Measurements from ENCODE around the gene PTPRG.

Gene PTPRG

DNA sequence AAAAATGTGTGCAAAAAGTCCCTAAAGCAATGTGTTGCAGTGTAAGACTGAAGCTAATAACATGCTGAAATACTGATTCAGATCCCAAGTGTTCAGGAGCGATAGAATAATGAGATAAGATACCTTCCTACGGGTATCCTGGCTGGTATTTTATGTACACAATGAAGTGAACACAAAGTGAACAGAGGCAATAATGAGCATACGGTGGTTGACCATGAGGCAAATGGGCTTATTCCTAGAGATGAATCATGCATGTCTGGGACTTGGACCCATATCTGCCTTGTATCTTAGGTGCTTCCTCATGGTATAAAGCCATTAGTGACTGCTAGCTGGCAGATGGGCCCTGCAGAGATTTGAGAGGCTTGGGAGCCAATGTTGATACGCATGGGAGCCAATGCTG is 21.5 kb downstream of the PTPRG start:
- no peak overlapping the region for H3K4me3 ChIP-seq (ENCODE audit: low read depth, low read length)
- TF ChIP-seq, protein P1, sequence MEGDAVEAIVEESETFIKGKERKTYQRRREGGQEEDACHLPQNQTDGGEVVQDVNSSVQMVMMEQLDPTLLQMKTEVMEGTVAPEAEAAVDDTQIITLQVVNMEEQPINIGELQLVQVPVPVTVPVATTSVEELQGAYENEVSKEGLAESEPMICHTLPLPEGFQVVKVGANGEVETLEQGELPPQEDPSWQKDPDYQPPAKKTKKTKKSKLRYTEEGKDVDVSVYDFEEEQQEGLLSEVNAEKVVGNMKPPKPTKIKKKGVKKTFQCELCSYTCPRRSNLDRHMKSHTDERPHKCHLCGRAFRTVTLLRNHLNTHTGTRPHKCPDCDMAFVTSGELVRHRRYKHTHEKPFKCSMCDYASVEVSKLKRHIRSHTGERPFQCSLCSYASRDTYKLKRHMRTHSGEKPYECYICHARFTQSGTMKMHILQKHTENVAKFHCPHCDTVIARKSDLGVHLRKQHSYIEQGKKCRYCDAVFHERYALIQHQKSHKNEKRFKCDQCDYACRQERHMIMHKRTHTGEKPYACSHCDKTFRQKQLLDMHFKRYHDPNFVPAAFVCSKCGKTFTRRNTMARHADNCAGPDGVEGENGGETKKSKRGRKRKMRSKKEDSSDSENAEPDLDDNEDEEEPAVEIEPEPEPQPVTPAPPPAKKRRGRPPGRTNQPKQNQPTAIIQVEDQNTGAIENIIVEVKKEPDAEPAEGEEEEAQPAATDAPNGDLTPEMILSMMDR (IDR thresholded peaks at IDR 0.05; ENCODE audit: insufficient read depth, low read depth, low read length, missing control alignments), result no peak
- no peak for DNase-seq (ENCODE audit: low read depth)

DNA sequence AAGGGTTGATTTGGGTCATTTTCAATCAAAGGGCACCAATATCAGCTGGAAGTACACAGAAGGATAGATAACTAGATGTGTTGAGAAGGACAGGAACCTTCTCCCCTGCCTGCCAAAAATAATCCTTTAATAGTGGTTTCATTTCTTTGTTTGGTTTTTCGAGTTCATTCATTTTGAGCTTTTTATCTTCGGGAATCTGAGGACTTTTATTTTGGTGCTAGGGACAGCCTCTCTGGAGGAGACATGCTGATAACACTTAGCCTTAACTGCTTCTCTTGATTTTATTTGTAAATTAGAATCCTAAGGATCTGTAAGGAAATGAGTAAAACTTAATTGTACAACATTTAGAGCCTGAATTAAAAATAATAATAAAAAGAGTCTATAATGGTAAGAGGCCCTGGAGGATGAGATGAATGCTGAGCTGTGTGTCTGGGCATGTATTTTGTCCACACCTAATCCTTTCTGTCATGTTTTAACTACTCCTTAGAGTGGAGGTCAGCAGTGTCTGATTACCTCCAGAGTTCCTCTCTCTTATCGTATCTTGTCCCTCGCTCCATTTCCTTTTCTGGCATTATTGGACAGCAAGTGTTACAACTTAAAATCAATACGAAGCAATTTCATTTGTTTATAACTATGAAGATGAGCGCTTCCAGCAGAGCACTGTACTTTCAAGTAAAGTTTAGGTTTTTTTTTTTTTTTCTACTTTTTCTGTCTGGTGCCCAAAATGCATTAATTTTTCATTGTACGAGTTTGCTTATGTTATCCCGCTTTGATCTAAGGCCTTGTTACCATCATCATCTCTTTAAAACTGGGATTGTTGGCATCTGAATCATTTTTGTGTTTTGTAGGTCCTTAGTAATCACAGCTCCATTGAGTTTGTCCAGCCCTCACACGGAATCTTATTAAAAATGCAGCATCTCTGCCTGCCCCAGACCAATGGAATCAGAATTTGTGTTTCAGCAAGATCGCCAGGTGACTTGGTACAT is 22.8 kb downstream of the PTPRG start:
- TF ChIP-seq, protein P1 (IDR thresholded peaks at IDR 0.05; ENCODE audit: insufficient read depth, low read depth, low read length, missing control alignments), result no peak
- no peak overlapping the region for H3K4me3 ChIP-seq (ENCODE audit: low read depth, low read length)
- no peak for DNase-seq (ENCODE audit: low read depth)

DNA sequence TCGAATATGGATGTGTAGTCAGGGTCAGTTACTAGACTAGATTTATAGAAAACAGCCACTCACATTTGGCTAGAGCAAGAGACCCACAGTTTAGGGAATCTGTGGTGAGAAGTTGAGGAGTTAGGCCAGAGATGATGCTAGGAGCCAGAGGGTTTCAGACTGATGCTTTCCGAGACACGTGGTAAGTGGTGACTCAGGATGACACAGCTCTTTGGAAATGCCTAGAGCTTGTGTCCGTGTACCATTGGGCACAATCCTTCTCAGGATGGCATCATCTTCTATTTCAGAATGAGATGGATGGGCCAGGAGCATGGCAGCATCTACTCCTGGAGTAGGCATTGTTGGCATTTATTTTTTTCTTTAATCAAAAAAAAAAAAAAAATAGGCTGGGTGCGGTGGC is 28.5 kb downstream of the PTPRG start:
- TF ChIP-seq, protein P1 (IDR thresholded peaks at IDR 0.05; ENCODE audit: insufficient read depth, low read depth, low read length, missing control alignments), result no peak
- no peak for DNase-seq (ENCODE audit: low read depth)
- H3K4me3 ChIP-seq (ENCODE audit: low read depth, low read length), result no peak overlapping the region

DNA sequence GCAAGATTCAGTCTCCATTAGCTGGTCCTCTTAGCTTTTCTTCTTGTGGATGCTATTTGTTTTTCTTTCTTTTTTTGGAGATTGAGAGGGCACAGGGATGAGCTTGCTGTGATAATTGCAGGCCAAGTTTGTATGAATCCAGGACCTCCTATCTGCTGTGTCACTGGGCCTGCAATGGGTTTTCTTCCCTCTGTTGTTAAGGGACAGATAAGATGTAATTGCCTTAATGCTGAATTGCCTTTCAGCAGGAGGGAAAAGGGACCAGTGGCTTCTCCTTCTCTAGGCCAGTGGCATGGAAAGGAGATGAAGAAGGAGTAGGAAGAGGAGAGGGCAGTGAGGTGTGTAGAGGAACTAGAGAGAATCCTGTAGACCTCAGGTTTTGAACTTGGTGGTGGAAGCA is 29.9 kb downstream of the PTPRG start:
- DNase-seq (ENCODE audit: low read depth), result no peak
- TF ChIP-seq, protein P1 (IDR thresholded peaks at IDR 0.05; ENCODE audit: insufficient read depth, low read depth, low read length, missing control alignments), result no peak
- H3K4me3 ChIP-seq (ENCODE audit: low read depth, low read length), result no peak overlapping the region

DNA sequence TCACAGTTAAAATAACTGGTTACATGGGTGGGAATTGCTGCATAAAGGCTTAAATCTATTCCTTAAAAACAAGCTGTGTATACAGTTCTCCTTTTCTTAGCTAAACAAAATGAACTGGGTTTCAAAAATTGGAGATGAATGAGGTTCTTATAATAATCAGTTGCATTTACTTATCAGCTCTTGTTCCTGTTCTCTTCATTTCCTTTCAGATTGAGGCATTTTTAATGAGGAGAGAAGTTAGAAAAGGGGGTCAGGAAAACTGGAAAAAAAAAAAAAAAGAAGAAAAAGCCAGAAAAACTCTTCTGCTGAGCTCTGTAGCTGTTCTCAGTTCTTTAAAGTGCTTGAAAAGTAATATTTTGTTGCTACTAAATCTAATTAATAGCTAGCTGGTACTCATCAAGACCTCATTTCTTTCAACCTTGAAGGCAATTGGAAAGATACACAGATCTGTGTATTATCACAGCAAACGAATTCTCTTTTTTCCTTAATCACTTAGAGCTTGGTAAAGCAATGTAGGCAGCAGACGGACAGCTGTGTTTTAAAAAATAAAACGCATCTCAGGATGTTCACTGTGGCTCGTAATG is 32.2 kb downstream of the PTPRG start:
- no peak overlapping the region for H3K4me3 ChIP-seq (ENCODE audit: low read depth, low read length)
- TF ChIP-seq, protein P1 (IDR thresholded peaks at IDR 0.05; ENCODE audit: insufficient read depth, low read depth, low read length, missing control alignments), result no peak
- no peak for DNase-seq (ENCODE audit: low read depth)

DNA sequence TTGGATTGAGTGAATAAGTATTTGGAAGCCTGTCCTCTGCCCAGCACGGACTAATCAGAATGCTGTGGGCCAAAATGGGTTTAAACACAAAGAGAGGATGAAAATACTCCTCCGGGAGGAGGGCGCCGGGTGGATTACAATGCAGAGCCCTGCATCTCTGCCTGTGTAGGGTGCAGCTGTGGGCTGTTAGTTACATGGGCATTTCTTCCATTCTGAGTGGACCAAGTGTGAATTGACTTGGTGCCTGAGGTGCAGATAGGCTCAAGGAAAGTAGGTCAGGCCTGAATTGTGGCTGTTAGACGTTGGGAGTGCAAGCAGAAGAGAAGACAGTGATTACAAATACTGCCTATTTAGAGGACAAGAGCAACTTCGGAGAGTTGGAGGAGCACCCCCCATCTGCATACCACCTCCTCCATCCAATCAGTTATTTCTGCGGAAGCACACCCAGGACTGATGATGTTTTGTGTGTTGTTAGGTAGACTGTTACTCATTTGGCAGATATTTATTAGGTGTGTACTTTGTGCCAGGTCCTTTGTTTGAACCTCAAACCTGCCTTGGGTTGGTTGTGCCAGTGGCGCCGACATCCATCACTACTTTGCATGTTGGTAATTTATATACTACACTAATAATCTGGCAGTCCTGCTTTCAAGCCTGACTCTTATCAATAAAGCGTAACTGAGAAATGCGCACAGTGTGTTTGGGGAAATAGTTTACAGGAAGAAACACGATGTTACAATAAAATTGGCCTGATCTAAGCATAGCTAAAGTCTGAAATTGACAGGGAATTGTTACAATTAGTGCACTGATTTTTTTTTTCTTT is 33.0 kb downstream of the PTPRG start:
- no peak overlapping the region for H3K4me3 ChIP-seq (ENCODE audit: low read depth, low read length)
- no peak for DNase-seq (ENCODE audit: low read depth)
- TF ChIP-seq, protein P1 (IDR thresholded peaks at IDR 0.05; ENCODE audit: insufficient read depth, low read depth, low read length, missing control alignments), result no peak

All from GM12865 (cell line).